HUDEP-2 (cell line): Measurements from ENCODE around the gene PRKAR1B.

Experiments
- DNase-seq, 76 experiments: peaks; one replicate each; lab custom pipeline; 2025; ENCODE audit not compliant: unreplicated experiment in 76 of 76; lab: John Stamatoyannopoulos, UW

PRKAR1B gene

DNA sequence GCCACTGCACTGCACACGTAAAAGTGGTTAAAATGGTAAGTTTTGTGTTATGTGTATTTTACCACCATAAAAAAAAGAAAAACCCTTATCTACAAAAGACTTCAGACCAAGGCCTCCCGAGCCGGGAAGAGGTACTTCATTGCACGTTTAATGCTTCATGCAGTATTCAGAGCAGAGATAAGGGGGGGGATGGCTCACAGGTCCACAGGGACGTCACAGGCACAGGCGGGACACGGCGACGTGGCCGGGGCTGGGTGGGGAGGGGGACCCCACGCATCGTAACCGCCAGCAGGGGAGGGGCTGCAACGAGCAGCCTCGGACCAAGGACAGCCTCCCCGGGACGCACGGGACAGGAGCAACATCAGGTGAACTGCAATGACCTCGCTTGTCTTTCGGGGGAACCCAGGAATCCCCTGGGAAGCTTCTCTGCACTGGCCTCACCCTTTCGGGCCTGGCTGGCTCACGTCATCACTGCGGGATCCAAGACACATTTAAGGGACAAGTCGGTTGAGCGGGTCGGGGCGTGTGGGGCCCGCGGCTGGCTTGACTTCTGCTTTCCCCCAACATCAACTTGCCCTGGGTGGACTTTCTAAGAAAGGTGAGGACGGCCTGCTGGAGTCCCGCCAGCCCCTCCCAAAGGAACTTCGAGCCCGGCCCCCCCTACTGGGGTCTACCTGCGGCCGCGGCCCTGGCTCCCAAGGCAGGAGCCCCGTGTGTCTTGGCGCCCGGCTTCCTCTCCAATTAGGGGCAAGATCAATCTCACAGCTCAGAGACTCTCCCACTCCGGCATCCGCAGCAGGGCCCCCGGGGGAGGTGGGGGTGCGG, 177.8 kb downstream of the PRKAR1B start:
- no peak for DNase-seq

DNA sequence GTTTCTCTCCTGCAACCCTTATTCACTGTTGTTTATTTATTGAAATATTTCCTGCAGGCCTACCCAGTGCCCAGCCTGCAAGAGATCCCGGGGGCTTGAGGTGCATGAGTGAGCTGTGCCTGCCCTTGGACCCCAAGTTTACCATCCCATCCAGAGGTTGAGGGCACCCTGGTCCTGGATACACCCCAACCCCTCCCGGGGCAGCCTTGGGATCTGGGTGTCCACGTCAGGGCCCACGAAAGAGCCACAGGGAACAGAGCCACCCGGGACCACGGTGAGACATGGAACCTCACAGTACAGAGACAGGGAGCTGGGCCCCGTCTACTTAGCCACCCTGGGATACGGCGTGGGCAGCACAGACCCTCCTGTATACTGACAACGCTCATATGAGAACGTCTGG, 178.7 kb downstream of the PRKAR1B start:
- DNase-seq: no peak

DNA sequence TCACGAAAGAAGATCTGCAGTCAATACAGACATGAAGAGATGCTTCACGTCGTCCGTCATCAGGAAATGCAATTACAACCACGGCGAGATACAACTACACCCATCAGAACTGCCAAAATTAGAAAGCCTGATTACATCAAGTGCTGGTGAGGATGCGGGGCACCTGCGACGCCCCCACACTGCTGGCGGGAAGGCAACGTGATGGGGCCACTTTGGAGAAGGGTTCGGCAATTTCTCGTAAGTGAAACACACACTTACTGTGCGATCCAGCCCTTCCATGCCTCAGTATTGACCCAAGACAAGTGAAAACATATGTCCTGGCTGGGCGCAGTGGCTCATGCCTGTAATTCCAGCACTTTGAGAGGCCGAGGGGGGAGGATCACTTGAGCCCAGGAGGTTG, 181.6 kb downstream of the PRKAR1B start:
- no peak for DNase-seq

DNA sequence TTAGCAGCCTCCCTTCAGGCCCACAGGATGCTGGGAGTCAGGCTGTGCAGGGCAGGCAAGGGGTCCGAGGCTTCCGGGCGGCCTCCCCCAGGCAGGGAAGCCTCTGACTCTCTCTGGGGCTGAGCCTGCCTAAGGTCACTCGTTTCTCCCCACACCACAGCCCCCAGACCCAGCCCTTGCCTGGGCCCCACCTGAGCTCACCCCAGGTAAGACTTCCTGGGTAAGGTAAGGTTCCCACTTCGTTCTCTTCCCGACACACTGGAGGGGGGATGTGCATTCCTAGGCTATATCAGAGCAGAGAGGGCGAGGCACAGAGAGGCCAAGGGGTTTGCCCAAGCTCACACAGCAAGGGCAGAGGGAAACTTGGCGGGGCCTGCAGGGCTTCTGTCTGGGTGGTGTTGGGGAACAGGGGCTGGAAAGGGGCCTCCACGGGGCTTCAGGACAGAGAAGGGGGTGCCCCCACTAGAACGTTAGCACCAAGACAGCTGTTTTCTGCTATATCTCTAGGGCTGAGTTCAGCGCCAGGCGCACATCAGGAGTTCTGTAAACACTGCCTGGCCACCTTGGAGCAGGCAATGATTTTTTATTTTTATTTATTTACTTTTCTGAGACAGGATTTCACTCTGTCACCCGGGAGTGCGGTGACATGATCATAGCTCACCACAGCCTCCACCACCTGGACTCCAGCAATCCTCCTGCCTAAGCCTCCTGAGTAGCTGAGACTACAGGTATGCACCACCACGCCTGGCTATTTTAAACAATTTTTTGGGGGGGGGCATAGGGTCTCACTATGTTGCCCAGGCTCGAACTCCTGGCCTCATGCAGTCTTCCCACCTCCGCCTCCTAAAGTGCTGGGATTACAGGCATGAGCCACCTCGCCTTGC, 182.5 kb downstream of the PRKAR1B start:
- DNase-seq: no peak

DNA sequence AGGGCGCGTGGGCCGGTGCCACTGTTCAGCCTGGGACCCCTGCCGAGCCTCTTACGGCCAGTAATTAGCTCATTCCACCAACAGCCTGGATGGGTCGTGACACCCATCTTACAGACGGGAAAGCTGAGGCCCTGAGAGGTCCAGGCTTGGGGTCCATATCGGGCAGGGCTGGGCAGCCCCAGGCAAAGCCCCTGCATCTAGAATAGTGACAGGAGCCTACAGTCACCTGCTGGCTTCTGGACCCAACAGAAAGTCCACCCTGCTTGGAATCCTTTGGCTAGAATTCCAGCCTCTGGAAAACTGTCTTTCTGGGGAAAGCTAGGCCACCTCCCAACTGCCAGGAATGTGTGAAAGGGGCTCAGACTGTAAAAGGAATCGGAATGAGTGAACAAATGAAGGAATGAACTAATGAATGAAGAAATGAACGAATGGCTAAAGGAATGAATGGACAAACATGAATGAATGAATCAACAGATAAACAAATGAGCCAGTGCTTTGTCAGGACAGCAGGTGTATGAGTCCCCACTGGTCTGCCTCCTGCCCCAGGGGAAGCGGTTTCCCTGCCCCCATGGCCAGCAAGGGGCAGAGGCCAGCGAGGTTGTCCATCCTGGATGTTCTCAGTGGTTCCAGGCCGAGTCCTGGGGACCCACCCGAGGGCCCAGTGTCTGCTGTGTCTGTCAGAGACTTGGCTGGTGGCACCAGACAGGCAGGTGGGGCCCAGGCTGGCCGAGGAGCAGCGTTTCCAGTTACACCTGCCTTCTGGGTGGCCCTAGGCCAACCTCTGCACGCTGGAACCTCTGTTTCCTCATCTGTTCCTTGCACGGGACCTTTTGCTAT, 183.4 kb downstream of the PRKAR1B start:
- no peak for DNase-seq

DNA sequence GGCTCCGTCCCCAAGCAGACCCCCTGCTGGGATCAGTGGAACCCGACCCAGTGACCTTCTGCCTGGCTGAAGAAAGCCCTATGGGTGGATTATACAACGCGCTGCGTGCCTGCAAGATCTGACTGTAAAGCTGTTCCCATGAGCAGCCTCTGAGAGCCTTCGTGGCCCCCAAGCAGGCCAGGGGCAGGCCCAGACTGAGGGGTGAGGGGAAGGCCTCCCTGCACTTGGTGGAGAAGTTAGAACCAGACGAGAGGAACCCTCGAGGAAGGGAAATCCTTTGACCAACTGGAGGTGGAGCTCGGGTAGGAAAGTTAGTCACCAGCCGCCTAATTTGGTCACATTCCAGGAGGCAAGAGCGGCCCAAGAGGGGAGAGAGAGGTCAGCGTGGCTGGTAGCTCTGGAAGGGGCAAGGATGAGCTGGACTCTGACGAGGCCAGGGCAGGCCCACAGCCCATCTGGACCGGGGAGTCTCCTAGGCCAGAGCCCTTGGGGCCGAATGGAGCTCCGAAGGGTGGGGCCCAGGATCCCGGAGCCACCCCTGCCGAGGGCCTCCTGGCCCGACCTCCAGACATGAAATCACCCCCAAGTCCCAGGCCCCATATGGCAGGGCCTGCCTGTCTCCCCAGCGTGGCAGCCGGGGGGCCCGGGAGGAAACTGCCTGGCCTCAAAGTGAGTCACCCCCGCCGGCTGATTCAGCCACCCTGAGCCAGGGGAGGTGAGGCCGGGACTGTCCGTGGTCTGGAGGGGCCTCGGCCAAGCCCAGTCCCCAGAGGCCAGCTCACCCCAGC, 184.2 kb downstream of the PRKAR1B start:
- no peak for DNase-seq

DNA sequence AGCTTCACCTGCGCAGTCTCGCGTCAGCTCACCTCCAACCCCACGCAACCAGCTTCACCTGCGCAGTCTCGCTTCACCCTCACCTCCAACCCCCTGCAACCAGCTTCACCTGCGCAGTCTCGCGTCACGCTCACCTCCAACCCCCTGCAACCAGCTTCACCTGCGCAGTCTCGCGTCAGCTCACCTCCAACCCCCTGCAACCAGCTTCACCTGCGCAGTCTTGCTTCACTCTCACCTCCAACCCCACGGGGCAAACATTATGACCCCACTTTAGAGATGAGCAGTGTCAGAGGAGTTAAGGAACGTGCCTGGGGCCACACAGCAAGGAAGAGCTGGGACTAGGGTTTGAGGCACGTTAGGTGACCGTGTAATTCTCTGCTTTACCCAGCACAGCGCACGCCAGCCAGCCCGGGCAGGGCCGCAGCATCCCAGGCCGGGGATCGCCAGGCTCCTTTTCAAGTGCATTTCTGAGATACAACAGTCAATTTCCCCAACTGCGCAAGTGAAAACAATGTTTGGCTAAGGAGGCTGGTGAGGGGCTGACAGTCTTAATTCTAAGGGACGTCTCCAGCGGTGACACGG, 184.9 kb downstream of the PRKAR1B start:
- no peak for DNase-seq

DNA sequence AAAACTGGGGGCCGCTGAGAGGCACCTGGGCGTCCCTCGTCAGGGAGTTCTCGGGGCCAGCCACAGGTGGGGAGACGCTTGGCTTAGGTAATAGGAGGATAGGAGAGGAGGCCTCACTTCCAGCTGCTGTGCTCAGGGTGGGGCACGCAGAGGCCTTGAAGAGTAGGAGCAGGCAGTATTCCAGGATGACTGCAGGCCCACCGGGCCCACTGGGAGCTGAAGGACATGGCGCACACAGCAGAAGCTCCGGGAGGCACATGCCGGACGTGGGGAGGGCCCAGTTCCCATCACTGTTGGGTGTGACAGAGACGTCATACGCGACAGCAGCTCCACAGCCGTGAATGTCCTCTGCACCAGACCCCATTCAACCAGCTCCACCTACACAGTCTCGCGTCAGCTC, 185.4 kb downstream of the PRKAR1B start:
- no peak for DNase-seq

DNA sequence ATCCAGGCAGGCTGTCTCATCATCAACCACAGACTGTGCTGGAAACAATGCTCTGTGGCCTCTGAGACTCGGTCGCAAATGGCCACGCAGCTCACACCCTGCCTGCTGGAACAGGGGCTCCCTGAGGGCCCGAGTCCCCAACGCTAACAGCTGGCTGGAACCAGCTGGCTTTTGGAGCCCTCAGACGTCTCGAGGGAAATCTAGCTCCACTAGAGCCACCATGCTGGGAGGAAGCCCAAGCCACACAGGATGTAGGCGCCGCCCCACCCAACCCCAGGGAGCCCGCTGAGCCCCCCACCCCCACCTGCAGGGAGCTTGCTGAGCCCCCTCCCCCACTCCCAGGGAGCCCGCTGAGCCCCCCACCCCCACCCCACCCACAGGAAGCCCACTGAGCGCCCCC, 186.1 kb downstream of the PRKAR1B start:
- DNase-seq: no peak

DNA sequence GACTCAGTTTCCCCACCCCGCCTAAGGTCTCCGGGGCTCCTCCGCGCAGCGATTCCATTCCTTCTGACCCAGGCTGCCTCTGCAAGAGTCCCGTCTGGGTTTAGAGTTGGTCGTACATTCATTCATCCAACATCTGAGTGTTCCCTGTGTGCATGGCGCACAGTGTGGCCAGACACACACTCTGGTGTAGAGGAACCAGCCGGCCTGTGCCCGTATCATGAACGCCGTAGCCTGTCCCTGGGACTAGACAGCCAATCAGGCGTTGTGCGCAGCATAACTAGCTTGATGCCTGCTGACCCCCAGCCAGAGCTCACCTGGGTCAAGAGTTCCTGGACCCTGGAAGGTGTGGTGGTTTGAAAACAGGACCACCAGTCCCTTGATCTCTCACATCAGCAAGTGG, 186.5 kb downstream of the PRKAR1B start:
- DNase-seq: no peak

DNA sequence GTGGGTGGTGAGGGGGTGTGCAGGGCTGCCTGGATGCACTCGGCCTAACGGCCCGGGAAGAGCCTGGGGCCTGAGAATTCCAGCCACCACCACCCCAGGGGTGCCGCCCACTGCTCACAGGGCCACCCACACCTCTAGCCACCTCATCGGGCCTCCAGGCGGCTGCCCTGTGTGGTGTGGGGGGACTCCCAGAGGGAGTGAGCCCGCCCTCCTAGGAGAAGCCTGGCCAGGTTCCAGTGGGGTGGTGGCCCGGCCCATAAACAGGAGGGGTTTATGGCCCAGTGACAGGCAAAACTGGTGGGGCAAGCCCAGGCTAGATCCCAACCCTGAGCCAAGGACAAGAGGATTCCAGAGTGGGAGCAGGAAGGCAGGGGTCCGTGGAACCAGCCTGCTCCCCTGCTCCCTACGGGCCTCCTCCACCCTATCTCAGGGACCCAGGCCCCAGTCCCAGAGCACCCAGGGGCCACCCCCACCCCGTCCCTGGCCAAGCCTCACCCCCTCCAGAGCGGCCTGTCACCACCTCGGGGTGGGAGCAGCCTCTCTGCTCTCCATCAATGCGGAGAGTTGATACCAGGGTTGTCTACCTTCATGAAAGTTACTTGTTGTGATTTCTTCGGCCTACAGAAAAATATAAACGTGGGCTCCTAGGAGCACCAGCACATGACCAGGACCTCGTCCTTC, 187.2 kb downstream of the PRKAR1B start:
- DNase-seq: no peak

DNA sequence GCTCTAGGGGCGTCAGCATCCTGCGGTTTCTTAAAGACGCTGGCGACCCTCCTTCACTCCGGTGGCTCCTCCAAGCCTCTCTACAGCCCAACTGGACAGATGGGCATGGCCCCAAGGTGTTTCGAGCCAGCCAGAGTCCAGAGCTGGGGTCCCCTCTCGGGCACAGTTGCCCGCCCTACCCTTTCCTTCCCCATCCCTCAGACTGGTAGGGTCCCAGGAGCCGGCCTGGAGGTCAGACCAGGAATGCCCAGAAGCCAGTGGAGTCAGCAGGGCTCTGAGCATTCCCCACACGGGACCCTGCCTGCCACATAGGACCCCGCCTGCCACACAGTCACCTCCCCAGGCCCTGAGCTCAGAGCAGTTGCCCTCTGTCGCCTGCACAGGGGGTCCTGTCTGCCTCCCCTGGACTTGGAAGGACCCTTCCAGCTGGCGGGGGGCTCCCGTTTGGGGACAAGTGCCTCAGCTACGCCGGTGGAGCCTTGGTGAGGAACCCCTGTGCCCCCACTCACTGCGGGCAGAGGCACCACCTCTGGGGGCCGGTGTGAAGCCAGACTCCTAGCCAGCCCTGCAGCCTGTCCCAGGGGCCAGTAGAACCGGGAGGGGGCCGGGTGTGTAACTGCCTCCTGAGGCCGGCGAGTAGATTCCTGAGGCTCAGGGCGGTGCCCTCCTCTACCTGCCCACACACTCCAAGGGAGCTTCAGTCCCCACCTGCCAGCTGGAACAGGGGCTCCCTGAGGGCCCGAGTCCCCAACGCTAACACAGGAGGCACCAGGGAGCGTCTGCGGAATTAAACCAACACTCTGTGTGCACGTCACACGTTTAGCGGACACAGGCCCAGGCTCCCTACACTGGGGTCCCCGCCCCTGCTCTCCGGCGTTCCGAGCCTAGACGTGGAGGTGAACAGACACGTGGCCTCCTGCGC, 188.1 kb downstream of the PRKAR1B start:
- DNase-seq: no peak

DNA sequence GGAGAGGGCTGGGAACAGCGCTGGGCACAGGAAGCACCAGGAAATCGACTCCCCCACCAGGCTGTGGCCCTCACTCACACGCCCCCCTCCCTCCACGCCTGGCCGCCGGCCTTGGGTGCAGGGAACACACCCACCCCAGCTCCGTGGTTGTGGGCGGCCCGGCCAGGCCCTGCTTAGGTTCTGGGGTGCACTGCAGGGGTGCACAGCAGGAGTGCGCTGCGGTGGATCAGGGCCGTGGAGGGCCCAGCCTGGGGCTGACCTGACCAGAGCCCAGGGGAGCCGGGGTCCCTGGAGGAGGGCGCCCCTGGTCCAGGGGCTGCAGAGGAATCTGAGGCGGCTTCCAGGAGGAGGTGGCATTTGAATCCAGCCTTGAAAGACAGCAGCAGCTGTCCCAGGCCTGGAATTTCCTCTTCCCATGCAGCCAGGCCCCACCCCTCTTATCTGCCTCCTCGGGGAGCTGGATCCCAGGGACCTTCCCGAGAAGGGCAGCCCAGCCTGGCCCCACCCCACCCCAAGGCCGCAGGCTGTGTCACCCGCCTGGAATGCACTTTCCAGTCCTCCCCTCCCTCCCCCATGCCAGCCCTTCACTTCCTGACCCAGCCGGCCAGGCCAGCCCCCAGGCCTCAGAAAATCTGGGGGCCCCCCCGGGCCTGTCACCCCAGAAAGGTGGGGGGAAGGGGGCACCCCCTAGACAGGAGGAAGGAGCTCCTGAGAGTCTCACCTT, 189.0 kb downstream of the PRKAR1B start:
- DNase-seq: no peak

DNA sequence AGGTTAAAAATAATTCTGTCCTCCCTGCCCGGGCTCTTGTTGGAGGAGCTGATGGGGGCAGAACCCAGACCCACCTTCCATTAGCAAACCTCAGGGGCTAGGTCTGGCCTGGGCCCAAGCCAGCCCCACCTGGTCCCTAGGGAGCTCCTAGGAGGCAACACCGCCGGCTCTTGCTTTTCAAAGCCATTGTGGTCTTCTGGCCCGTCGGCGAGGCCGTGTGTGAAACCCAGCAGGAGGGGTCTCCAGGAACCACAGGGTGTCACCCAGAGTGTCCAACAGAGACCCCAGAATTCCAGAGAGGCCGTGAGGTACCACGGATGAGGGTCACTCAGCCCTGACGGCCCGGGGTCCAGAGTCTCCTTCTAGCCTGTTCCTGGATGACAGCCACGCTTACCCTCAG, 190.8 kb downstream of the PRKAR1B start:
- no peak for DNase-seq

DNA sequence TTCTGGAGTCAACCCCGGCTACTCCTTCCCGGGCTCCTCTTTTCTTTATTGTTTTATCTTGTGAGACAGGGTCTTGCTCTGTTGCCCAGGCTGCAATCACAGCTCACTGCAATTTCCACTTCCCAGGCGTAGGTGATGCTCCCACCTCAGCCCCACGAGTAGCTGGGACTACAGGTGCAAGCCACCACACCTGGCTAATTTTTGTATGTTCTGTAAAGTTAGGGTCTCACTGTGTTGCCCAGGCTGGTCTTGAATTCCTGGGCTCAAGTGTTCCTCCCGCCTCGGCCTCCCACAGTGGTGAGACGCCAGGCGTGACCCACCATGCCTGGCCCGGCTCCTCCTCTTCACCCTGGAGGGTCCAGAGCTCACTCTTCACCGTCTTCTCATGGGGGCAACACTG, 192.1 kb downstream of the PRKAR1B start:
- no peak for DNase-seq

DNA sequence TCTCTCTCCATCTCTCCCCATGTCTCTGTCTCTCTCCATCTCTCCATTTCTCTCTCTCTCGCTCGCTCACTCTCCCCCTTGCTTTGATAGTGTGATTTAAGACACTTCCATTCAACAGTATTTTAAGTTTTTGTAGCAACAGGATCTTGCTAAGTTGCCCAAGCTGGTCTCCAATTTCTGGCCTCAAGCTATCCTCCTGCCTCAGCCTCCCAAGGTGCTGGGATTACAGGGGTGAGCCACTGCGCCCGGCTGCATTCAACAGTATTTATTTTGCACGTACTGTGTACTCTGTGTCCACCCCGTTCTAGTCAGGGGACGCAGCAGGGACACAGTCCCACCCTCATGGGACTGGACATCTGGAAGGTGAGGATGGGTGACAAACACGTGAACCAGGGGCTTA, 193.0 kb downstream of the PRKAR1B start:
- DNase-seq: no peak

DNA sequence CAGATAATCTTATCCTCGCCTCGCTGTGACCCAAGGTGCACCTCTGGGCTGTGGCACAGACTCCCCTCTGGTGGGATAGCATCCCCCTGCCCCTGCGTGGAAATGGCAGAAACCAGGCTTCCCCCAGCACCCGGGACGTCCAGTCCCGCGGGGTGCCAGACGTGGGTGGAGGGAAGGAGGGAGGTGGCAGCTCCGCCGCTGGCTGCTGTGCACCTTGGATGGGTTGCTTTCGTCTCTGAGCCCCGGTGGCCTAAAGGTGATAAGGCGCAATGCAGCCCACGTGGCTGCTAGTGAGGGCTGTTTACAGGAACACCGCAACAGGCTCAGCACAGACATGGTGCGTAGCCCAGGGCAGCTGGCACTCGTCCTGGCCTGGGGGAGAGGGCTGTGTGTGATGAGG, 193.8 kb downstream of the PRKAR1B start:
- DNase-seq: no peak
